VCaP (cell line): ENCODE results near the gene UBR1.
A peak's percentile ranks its signal among the peaks of the same experiment; 100 is the strongest.

ENCODE experiments used
- H3K27ac ChIP-seq: fragments of 450-650 bp; 2 replicates; pipeline ENCODE4 v1.5.1; 2017
- CTCF ChIP-seq: fragments of 450-650 bp; conservative IDR thresholded peaks from 2 replicates; pipeline ENCODE4 v1.5.1; 2017; ENCODE audit warnings: mild to moderate bottlenecking, moderate library complexity

Gene UBR1

GRCh38 chr15:43126356-43126755 is 20.5 kb upstream of the UBR1 start:
- no peak for TF ChIP-seq CTCF
- H3K27ac ChIP-seq, result peak overlapping the region; percentile 92

DNA sequence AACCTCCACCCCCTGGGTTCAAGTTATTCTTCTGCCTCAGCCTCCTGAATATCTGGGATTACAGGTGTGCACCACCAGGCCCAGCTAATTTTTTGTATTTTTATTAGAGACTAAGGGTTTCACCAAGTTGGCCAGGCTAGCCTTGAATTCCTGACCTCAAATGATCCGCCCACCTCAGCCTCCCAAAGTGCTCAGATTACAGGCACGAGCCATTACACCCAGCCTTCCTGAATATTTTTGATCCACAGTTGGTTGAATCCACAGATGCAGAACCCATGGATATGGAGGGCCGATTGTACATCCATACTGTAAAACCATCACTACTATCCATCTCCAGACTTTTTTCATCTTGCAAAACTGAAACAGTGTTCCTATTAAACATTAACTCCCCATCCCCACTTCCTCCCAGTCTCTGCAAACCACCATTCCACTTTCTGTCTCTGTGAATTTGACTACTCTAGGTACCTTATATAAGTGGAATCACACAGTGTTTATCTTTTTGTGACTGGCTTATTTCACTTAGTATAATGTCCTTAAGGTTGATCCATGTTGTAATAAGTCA is 19.3 kb upstream of the UBR1 start:
- H3K27ac ChIP-seq, result peak overlapping the region; percentile 92; the same call in 1 of the 2 replicates
- no peak for TF ChIP-seq CTCF

- H3K27ac ChIP-seq, result no peak overlapping the region
- no peak for TF ChIP-seq CTCF
Measured at GRCh38 chr15:43121863-43122262, 16.0 kb upstream of the UBR1 start.

GRCh38 chr15:43118829-43119228 is 13.0 kb upstream of the UBR1 start:
- TF ChIP-seq CTCF, result no peak

DNA sequence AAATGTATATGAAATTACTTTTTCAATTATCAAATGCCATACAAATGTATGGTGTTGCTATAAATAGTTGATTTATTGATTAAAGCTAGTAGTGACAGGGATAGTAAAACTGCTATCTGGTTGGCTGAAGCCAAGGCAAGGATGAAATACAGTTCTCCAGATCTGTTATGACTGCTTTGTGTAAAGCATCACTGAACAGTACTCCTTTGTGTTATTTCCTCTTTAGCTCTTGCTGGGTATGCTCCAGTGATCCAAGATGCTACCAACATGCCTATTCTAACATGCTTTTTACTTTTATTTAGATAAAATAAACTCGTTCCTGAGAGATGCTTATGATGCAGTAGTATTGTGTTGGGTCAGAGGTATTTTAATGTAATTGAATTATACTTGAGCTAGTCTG is 12.4 kb upstream of the UBR1 start:
- no peak for TF ChIP-seq CTCF
- no peak overlapping the region for H3K27ac ChIP-seq

More at GRCh38 chr15:43118829-43119228, 13.0 kb upstream of the UBR1 start:
- H3K27ac ChIP-seq, result no peak overlapping the region

DNA sequence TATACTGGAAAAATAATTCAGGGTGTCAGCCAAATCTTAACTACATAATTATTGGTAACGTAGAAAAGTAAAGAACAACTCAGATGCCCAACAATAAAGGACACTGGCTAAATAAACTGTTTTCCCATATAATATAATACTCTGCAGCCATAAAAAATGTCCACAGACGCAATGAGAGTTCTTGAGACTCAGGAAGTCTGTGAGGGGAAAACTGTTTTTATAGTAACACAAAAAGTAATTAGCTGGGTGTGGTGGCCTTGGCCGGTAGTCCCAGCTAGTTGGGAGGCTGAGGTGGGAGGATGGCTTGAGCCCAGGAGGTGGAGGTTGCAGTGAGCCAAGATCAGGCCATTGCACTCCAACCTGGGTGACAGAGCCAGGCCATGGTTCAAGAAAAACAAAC is 5.5 kb upstream of the UBR1 start:
- TF ChIP-seq CTCF, result no peak

GRCh38 chr15:43107751-43108150 is 1.9 kb upstream of the UBR1 start:
- H3K27ac ChIP-seq, result no peak overlapping the region
- no peak for TF ChIP-seq CTCF

More for the DNA sequence above, 5.5 kb upstream of the UBR1 start:
- no peak overlapping the region for H3K27ac ChIP-seq
